ENCODE results near the gene COL4A6. TPM values are rescaled to one million over a fixed set of nuclear protein-coding genes. Genes with fewer than 3 reads are reported as not detected.

Gene COL4A6
- 0.83 and 1.5 TPM in 2 replicates for total RNA-seq

GRCh38 chrX:108438110-108438623 is at the start of gene COL4A6:
TSS of gene COL4A6 (minus strand) at chrX:108438422. CDS start at chrX:108438196, 226 bp downstream.

GRCh38 chrX:108439426-108439942 is 1.3 kb upstream of the COL4A6 start, which contains the start of gene COL4A5:
TSS of gene COL4A5 (plus strand) at chrX:108439838. CDS start at chrX:108440126, 288 bp downstream.

Other genes starting within 250 kb of the COL4A6 start
- 35.1 and 42.5 TPM in 2 replicates for gene COL4A5, start 1.4 kb upstream of the COL4A6 start, total RNA-seq

Data from smooth muscle cell of trachea (primary cell).